ENCODE measurements around the gene COPG2.
"Not testable (repeated sequence)": the region's sequence is repeated elsewhere in the genome, so short reads cannot be mapped to it uniquely, and the experiment has no call there.

The COPG2 gene, protein sequence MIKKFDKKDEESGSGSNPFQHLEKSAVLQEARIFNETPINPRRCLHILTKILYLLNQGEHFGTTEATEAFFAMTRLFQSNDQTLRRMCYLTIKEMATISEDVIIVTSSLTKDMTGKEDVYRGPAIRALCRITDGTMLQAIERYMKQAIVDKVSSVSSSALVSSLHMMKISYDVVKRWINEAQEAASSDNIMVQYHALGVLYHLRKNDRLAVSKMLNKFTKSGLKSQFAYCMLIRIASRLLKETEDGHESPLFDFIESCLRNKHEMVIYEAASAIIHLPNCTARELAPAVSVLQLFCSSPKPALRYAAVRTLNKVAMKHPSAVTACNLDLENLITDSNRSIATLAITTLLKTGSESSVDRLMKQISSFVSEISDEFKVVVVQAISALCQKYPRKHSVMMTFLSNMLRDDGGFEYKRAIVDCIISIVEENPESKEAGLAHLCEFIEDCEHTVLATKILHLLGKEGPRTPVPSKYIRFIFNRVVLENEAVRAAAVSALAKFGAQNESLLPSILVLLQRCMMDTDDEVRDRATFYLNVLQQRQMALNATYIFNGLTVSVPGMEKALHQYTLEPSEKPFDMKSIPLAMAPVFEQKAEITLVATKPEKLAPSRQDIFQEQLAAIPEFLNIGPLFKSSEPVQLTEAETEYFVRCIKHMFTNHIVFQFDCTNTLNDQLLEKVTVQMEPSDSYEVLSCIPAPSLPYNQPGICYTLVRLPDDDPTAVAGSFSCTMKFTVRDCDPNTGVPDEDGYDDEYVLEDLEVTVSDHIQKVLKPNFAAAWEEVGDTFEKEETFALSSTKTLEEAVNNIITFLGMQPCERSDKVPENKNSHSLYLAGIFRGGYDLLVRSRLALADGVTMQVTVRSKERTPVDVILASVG

DNA sequence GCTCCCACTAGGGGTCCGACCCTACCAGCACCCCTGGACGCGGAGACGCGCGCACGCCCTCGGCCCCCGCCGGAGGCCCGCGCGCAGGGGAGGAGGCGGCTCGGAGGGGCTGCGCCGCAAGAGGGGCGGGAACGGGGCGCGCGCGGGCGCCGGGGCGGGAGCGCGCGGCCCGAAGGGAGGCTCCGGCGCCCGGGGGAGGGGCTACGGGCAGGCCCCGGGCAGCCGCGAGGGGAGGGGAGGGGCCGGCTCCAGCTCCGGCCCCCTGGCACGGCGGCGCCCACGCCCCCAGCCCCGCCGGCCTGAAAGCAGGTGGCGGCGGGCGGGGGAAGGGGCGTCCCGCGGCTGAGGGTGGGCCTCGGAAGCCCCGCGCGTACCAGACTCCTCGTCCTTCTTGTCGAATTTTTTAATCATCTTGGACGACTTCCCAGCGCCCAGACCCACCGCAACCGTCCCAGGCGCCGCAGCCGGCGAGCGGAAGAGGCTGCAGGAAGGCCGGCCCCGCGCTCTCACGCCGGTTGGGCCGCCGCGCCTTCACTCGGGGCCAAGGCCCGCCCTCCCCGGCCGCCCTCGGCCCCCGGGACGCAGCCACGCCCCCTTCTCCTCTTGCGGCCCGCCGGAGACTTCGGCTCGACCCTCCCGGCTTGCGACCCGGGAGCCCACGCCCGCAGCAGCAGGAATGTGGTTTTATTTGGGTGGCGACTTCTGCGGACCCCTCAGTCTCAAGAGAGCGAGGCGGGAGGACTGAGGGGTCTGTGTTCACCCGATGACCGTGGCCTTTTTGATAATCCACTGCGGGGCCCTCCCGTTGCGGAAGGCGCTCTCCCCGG, at the start of gene COPG2:
Gene COPG2 (minus strand): TSS at position 491 of the 827 bp plus-strand sequence. CDS start 80 bp downstream, at position 411.
- DNase-seq, result peak; percentile 7 to 87 (median 66)

DNA sequence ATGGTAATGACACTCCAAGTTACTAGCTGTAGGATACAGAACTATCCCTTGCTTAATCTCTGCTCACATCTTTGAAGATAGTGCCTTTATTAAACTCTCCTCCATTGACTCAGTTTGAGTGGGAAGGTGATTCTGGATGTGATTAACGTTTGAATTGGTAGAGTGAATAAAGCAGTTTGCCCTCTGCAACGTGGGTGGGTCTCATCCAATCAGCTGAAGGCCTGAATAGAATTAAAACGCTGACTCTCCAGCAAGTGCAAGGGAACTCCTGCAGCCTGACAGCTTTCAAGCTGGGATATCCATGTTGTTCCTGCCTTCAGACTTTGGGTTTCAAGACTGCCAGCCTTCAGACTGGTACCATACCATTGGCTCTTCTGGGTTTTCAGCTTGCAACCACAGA, 43.9 kb upstream of the COPG2 start:
- DNase-seq, result no peak

DNA sequence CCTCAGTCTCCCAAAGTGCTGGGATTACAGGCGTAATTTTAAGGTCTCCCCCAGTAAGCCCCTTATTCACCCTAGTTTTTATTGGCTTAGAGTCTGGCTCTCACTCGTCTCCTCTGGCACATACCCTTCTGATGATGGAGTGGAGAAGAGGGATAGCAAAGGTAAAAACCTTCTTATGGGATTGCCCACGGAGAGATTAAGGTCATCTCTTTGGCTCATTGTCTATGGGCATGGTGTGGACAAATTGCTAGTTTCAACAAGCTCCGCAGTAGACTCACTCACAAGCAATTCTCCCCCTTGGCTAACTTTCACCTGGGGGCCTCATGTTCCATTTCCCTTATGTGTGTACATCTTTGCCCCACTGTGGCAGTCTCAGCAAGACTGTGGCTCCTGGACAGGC, 40.2 kb upstream of the COPG2 start:
- no peak for DNase-seq

DNA sequence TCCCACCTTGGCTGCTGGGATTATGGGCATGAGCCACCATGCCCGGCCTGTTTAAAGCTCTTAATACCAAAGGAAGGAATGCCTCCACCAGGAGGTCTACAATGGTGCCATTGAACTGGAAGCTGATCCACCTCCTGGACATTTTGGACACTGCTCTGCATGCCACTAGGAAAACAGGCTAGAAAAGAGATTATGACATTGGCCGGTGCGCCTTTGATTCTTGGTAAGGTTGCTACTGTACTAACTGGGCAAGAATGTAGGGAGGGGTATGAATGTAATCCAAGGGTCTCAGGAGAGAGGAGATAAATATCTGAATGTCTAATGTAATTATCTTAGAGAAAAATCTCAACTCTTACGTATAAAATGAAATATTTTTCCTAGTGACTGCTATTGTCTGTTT, 39.5 kb upstream of the COPG2 start:
- DNase-seq, result no peak

DNA sequence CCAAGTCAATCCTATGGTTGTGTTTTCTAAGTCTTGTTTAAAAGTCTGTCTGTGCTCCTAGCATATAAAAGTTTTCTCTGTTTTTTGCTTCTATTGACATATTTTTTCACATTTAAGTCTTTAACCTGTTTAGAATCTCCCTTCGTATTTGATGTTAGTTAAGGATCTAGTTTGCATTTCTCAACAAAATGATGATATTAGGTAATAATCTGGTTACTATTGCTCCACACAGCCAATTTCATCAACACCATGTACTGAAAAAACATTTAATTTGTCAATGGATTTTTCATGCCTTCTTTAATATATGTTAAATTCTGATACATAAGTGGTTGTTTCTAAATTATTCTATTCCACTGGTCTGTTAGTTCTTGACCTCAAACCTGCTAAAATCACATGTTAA, 35.3 kb upstream of the COPG2 start:
- DNase-seq, result no peak

DNA sequence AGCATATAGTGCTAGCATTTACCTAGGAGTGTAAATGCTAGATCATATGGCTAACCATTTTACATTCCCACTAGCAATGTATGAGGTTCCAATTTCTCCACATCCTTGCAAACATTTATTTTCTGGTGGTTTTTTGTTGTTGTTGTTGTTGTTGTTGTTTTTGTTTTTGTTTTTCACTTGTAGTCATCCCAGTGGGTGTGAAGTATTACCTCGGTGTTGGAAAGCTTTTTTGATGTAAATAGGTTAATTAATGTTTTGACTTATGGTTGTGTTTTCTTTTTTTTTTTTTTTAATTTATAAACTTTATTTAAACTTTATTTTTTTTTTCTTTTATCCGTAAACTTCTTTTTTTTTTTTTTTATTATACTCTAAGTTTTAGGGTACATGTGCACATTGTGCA, 33.1 kb upstream of the COPG2 start:
- no peak for DNase-seq

DNA sequence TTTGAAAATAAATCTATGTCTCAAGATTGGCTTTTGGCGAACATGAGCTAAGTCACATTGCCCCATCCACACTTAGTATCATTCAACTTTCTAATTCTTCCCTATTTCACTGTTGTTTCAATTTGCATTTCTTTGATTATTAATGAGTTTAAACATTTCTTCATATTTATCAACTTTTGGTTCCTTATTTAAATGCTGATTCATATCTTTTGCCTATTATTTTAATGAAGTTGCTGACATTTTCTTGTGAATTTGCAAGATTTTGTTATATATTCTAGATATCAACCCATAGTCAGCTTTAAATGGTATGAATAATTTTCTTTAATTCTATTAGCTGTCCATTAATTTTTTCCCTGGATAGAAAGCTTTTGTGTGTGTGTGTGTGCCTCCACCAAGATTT, 32.2 kb upstream of the COPG2 start:
- no peak for DNase-seq

DNA sequence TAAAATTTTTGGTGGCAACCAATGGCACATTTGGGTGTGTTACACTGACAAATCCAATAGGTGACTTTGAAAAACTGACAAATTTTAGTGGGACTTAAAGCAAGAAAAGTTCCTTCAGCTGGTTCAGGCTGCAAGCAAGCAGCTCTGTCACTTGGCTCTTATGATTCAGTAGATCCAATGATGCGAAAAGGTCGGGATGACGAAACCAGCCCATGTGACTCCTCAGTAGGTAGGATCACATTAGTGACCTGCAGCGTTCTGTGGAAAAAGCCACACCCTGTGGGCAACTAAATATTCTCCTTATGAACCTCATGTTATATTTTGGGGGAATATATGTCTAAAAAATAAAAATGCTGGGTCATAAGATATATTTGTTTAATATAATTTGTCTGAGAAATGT, 31.1 kb upstream of the COPG2 start:
- DNase-seq, result no peak

DNA sequence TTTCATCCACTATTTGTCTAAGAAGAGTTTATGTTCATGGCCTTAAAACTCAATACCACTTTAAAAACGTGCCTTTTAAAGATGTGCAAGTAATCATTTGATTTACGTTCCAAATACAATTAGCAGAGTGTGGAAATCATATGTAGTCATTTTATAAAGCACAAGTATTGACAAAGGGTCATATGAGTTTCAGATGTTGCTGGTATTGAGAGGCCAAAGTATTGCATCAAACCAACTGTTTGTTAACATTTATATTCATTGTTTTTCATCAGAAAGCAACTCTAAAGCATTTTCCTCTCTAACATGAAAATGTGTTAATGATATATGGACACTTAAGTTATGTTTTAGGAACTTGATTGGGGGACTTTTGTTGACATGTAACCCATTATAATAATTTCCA, 29.3 kb upstream of the COPG2 start:
- no peak for DNase-seq

DNA sequence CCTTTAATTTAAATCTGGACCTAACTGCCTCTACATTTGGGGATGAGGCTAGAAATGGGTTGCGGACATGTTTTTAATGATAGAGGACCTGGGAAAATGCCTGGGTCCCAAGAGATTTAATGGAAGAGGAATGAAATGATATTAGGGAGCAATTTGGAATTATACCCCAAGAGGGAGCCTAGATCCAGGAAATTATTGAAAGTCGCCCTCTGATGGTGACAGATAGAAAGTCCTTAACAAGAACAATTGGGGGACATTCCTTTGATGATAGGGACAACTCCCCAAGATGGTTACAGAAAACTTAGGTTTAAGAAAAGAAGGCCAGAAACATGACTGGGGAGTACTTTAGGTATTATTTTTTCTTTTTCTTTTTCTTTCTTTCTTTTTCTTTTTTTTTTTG, 27.3 kb upstream of the COPG2 start:
- no peak for DNase-seq

DNA sequence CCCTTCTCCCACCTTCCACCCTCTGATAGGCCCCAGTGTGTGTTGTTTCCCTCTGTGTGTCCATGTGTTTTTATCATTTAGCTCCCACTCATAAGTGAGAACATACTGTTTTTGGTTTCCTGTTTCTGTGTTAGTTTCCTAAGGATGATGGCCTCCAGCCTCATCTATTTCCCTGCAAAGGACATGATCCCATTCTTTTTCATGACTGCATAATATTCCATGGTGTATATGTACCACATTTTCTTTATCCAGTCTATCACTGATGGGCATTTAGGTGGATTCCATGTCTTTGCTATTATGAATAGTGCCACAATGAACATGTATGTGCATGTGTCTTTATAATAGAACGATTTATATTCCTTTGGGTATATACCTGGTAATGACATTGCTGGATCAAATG, 23.8 kb upstream of the COPG2 start:
- not testable (repeated sequence) for DNase-seq

DNA sequence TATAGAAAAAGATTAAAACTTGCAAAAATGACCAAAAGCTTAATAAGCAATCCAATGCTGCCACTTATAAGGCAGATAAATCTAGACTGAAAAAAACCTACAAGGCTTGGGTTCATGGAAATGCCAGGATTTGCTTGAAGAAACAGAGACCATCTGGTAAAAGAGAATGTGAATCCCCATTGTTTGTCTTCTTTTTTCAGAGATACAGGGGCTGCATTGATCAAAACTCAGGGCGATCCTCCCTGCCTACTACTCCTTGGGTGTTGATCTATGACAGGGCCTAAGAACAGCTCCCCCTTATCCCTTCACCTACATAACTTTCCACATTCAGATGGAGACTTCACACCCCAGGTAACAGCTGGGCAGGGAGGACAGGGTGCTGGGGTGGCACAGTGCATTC, 21.1 kb upstream of the COPG2 start:
- DNase-seq, result no peak

DNA sequence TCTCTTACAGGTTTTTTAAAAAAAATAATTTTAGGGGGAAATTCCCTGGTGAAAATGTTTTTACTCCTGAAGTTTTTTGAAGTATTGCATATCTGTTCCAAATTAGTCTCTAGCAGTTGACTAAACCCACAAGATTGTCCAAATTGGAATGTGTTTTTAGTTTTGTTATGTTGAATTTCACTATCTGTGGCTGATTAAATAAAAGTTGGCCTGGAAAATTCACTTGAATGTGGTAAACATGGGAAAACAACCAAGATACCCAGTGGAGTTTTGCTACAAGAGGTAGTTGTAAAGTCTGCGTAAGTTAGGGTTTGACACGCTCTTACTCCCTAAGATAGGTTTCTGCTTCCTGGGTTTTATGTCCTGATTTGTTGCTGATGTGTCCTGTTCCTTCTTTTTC, 14.5 kb upstream of the COPG2 start:
- no peak for DNase-seq

DNA sequence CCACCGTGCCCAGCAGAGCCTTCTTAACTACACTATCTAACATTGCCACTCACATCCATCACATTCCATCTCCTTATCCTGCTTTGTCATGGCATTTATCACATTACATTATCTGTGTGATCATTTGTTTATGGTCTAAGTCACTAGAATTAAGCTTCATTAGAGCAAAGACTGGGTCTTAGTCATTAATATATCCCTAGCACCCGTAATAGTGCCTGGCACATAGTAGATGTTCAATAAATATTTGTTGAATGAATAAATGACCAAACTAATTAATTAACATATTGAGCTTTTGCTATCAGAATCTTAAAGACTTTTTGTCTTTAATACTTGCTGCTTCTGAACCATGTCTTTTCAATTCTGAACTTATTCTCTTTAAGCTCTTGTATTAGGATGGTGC, 5.9 kb upstream of the COPG2 start:
- no peak for DNase-seq

DNA sequence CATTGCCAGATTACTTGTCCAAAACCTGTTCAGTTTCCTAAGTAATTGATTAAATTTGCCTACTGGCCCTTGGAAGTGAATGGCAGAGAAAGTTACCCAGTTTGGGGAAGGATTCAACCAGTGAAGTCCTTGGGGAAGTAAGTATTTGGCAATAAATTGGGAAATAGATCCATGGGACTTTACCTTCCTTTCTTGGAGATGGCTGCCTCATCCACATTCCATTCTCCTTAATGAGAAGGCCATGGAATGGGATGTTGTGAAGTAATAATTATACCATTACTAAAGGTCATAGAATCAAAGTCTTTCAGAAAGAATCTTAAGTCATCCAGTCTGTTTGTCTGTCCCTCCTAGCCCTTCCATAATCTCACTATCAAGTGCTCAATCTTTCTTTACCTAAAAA, 4.5 kb upstream of the COPG2 start:
- DNase-seq, result no peak

DNA sequence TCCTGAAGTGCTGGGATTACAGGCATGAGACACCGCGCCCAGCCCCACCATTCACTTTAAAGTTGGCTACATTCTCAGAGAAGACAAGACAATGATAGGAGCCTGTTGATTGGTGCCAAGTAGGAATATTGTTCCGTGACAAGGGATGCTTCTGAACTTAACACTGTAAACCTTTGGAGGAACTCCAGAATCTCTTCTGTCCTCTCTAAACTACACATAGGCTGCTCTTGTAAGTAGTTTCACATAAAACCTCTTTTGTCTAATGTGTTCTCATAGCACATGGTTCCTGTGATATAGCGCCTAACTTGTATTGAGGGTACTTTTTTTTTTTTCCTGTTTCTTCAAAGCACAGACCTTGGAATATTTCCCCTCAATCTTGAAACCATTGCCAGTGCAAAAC, 3.6 kb upstream of the COPG2 start:
- no peak for DNase-seq

DNA sequence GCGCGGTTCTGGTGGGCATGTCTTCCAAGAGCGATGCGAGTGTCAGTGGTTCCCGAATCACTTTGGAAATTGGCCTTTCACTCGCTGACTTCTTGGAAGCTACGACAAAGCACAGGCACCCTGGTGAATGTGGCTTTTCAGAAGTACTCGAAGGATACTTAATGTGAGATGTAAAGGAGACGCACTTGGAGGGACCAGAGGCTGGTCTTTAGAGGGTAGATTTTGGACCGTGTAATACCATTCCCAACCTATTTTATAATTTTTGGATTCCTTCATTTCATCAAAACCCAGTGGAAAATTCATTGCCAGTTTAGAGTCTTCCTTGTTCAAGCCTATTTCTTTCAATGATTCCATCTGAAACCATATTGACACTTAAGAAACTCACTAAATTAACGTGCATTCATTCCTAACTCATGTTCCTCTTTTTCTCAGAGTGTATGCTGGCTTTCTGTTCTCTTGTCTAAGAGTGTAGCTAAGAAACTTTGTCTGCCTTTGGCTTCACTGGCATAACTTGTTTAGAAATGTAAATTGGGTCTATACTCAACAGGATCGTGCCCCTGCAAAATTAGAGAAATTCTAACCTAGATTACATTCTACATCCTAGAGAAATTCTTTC, 645 bp upstream of the COPG2 start:
- peak in 3 of 56 donors; percentile 40 to 55 (median 47) for DNase-seq

DNA sequence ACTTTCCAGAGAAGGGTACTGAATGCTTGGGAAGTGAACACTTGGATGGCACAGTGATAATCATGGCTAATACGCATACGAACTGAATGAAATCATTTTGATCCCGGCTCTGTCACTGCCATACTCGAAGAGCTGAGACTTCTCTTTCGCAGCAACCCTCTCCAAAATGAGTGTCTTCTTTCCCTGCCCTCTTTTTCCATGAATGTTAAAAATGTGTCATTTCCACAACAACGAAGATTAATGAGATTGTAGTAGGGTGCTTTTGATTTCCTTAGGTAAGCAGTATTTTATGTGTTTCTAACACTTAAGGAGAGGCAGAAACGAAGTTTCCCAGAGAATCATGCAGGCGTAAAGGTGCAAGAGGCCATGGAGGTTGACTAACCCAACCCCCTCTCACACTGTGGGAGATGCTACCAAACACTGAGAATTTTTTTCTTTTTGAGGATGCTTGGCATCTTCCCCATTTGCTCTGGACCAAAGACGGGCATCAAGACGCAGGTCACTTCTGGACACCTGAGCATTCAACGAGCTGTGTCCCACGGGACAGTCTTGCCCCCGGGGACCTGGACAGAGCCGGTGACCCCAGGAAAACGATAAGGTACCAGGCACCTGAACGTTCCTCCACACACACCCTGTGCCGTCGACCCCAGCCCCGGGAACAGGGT, 823 bp downstream of the COPG2 start:
- peak in 9 of 56 donors; percentile 0 to 50 (median 18) for DNase-seq

DNA sequence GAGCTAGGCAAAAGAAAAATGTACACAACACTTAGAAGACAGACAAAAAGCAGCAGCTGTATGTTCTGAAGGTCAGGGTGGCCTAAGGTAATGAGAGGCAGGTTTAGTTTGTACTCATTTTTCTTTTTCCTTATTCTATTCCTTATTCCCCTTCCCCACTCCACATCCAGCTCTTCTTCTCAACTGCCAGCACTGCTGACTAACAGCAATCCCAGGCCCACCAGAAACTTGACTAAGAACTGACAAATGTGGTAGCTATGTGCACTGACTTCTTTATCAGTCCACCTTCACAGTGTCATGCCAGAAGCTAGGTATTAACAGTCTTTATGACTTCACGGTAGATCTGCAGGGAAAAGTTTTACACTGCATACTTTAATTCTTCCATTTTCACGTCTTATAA, 6.1 kb downstream of the COPG2 start:
- no peak for DNase-seq

DNA sequence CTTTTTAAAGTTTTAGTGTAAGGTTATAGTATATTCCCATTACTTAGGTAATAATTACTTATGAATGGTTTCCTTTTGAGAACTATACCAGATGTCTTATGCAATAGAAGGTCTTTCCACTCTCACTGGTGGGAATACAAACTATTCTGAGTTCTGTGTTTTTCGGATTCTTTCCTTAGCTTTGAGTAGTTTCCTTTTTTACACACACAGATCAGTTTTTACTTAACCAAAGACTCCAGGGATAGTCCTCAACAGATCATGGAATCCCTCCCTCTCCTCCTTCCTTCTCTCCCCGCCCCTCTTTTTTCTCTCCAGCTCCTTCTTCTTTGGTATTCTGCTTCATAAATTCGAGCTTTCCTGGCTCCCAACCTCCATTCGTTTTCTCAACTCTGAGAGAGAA, 13.3 kb downstream of the COPG2 start:
- no peak for DNase-seq

DNA sequence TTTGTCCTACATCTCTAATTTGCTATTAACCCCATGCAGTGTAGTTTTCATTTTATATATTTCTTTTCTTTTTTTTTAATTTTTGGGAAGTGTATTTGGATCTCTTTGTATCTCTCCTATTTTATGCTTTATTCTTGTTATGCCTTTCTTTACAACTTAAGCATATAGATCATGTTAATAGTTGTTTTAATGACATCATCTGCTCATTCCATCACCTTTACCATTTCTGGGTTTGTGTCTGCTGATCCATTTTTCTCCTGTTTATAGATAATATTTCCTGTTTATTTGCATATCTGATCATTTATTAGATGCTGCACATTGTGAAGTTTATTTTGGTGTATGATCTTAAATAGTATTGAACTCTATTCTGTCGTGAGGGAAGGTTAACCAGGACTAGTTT, 13.7 kb downstream of the COPG2 start:
- no peak for DNase-seq
